GM12801 (cell line): ENCODE data around the gene ABHD6.

Experiments
- TF ChIP-seq, protein P1 (sequence below): IDR thresholded peaks from one replicate; pipeline ENCODE4 v1.5.1; 2011; ENCODE audit warnings: control low read depth; ENCODE audit not compliant: insufficient read length; ENCODE audit errors: extremely low read depth

ABHD6 gene, protein sequence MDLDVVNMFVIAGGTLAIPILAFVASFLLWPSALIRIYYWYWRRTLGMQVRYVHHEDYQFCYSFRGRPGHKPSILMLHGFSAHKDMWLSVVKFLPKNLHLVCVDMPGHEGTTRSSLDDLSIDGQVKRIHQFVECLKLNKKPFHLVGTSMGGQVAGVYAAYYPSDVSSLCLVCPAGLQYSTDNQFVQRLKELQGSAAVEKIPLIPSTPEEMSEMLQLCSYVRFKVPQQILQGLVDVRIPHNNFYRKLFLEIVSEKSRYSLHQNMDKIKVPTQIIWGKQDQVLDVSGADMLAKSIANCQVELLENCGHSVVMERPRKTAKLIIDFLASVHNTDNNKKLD

DNA sequence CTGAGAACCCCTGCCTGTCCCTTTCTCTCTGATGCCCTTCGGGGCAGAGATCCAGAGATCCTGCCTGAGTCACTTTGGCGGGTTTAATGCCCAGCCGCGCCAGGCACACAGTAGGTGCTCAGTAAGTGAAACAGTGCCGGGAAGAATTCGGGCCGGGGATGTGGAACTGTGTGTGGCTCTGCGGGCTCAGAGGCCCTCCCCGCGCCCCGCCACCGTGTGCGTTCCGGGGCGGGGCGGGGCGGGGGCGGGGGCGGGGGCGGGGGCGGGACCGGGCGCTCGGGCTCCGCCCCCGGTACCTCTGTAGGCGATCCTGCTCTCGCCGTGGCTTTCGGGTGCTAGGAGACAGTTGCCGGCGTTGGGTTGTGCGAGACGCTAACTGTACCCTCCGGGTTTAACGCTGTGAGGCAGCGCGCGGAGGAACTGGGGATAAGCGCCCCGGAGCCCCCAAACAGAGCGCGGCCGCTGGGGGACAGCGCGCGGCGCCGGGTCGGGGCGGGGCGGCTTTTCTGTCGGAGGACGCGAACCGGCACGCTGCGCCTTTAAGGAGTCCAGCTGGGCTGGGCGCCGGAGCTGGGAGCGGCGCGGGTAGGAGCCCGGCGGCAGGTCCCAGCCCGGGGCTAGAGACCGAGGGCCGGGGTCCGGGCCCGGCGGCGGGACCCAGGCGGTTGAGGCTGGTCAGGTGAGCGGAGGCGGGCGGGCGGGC, at the start of gene ABHD6:
TSS of gene ABHD6 (plus strand) at position 555 of the 703 bp plus-strand sequence. CDS start 18,795 bp downstream, outside the sequence.
- TF ChIP-seq, protein P1, sequence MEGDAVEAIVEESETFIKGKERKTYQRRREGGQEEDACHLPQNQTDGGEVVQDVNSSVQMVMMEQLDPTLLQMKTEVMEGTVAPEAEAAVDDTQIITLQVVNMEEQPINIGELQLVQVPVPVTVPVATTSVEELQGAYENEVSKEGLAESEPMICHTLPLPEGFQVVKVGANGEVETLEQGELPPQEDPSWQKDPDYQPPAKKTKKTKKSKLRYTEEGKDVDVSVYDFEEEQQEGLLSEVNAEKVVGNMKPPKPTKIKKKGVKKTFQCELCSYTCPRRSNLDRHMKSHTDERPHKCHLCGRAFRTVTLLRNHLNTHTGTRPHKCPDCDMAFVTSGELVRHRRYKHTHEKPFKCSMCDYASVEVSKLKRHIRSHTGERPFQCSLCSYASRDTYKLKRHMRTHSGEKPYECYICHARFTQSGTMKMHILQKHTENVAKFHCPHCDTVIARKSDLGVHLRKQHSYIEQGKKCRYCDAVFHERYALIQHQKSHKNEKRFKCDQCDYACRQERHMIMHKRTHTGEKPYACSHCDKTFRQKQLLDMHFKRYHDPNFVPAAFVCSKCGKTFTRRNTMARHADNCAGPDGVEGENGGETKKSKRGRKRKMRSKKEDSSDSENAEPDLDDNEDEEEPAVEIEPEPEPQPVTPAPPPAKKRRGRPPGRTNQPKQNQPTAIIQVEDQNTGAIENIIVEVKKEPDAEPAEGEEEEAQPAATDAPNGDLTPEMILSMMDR = no peak

DNA sequence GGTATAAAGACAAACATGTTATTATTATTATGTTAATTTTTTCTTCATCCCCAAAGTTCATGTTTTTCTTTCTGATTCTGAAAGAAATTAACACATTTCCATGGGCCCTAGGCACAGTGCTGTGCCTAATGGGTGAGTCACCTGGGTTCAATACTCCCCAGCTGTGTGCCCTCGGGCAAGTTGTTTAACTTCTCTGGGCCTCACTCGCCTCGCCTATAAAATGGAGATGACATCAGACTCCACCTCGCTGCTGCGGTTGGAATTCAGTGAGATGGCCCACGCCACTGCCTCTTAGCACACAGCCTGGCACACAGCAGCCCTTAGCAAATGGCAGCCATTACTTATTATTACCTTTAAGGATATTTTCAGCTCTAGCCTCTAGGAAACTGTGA, 49.4 kb upstream of the ABHD6 start:
- TF ChIP-seq, protein P1 = no peak

DNA sequence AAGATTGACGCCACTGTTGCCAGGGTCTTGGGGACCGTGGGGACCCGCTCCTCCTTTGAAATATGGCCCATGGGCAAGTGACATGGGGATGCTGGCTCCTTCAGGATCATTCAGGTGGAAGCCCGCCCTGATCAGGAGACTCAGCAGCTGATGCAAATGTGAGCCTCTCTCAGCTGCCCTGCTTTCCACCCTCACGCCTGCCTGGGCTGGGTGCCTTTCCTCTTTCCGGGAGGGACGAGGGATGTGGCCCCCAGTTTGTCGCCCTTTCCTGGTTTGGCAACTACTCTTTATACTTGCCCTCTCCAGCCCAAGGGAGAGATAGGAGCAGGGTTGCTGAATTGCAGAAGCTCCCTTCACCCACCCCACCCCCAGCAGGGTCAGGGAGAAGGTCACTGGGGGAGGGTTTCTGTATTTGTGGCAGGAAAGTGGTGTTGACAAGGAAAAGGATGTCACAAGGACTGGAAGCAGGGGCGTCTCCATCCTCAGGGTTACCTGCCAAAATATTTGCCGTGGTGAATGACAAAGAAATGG, 48.6 kb upstream of the ABHD6 start:
- TF ChIP-seq, protein P1 = no peak

DNA sequence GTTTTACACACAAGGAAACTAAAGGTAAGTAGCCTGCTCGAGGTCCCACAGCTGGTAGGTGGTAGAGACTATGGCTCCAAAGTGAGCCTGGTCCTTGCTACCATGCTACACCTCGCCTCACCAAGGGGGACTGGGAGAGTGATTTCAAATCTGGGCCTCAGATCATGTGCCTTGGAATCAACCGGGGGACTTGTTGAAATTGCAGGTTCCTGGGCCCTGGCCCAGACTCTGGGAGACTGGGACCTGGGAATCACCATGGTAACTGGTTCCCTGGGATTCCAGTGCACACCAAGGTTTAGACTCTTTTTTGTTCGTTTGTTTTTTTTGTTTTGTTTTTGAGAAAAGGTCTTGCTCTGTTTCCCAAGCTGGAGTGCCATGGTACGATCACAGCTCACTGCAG, 47.9 kb upstream of the ABHD6 start:
- TF ChIP-seq, protein P1 = no peak

DNA sequence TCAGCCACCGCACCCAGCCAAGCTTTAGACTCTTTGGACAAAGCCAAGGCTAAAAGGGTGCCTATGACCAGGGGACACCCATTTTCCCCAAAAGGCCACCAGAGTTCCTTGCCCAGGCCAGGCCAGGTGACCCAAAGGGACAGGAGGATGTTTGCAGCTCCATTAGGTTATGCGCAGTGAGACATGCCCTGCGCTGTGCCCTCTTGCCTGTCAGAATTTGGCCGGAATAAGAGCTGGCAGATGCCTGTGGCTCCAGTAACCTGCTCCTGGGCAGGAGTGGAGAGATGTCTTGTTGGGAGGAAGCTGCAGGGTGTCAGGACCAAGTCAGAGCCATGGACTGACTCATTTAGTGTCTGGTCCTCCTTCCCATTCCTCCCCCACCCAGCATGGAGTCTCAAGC, 47.3 kb upstream of the ABHD6 start:
- TF ChIP-seq, protein P1 = no peak

DNA sequence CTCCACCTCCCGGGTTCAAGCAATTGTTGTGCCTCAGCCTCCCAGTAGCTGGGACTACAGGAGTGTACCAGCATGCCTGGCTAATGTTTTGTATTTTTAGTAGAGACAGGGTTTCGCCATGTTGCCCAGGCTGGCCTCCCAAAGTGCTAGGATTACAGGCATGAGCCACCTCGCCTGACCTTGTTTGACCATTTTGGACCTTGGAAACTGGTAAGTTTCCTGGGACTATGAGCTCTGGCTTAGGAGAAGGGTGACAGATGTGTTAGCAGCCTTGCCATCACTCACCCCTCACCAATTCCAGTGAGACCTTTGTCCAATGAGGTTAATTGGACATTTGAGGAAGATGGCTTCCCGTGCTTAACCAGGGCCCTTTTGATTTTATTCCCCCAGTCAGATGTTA, 46.7 kb upstream of the ABHD6 start:
- TF ChIP-seq, protein P1 = no peak

DNA sequence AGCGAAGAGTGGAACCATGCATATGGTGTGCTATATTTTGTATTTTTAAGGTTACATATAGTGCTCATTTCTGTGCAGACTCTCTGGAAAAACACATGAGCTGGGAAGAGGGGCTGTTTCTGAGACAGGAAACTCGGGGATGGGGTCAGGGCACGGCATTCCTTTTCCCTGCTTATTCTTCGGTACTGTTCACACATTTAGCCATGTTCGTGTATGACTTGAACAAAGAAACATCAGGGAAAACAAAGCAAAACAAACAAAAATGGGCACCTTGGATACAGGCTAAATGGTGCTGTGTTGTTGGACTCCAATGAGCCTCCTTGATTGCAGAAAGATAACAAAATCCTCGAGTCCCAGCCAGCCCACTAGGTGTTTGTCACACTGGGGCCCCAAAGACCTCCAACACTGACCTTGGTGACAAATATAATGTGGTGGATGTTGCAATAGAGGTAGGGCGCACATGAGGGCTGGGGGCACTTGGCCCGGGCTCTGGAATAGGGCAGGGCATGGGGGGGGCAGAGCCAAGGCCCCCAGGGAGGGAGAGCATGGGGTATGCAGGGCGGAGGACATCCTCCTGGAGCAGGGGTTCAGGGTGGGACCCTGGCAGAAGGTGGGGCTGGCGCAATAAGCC, 46.1 kb upstream of the ABHD6 start:
- TF ChIP-seq, protein P1 = no peak
